HEK293 (cell line): Measurements from ENCODE around the gene BTBD6.

Experiments
- CTCF ChIA-PET: fragments of 350-600 bp; formaldehyde crosslinking; extraction: SDS; loops from one replicate; lab custom pipeline; 2021; ENCODE audit warnings: antibody characterized with exemption; lab: Yijun Ruan, JAX
- POLR2A ChIA-PET: fragments of 300-600 bp; formaldehyde crosslinking; extraction: SDS; loops from one replicate; lab custom pipeline; 2020; ENCODE audit warnings: antibody characterized with exemption, inconsistent platforms; lab: Yijun Ruan, JAX
- H3K27ac ChIP-seq: fragments of 200-500 bp; sonication (Bioruptor generic); 2 replicates; pipeline ENCODE4 v1.5.1; 2014; ENCODE audit warnings: low read depth, low read length, control low read depth, inconsistent platforms; ENCODE audit errors: extremely low read depth
- H3K36me3 ChIP-seq, 2 experiments: fragments of 200-500 bp in 1 of 2; sonication (Bioruptor generic) in 1 of 2; 1 replicate in 1 of 2; 2 replicates in 1 of 2; pipeline ENCODE4 v1.5.1; 2014 to 2017; ENCODE audit warnings: inconsistent platforms in 2 of 2, low read length in 2 of 2; ENCODE audit not compliant: control insufficient read depth in 2 of 2, insufficient read depth in 1 of 2
- H3K4me1 ChIP-seq: fragments of 200-500 bp; sonication (Bioruptor generic); 2 replicates; pipeline ENCODE4 v1.5.1; 2014; ENCODE audit warnings: mild to moderate bottlenecking, low read length, inconsistent platforms; ENCODE audit not compliant: control insufficient read depth, insufficient read depth
- H3K4me3 ChIP-seq: 2 replicates; pipeline ENCODE4 v1.5.1; 2011; ENCODE audit warnings: low read depth, mild to moderate bottlenecking, control low read depth, low read length, moderate library complexity
- H3K9me3 ChIP-seq: fragments of 200-500 bp; sonication (Bioruptor generic); 2 replicates; pipeline ENCODE4 v1.5.1; 2014; ENCODE audit warnings: low read depth, low read length, inconsistent platforms; ENCODE audit not compliant: control insufficient read depth, insufficient read depth
- HOXA7 ChIP-seq: sonication (generic); formaldehyde crosslinking; IDR thresholded peaks from 2 replicates; pipeline ENCODE4 v1.8.1; 2022; ENCODE audit warnings: missing genetic modification reagents, borderline replicate concordance
- INSM2 ChIP-seq: fragments of 450-650 bp; formaldehyde crosslinking; IDR thresholded peaks from 2 replicates; pipeline ENCODE4 v1.5.1; 2016; ENCODE audit warnings: missing biosample characterization, missing genetic modification characterization
- KLF16 ChIP-seq: fragments of 450-650 bp; formaldehyde crosslinking; IDR thresholded peaks from 2 replicates; pipeline ENCODE4 v1.5.1; 2017; ENCODE audit warnings: missing biosample characterization, missing genetic modification characterization
- OVOL3 ChIP-seq: fragments of 450-650 bp; formaldehyde crosslinking; IDR thresholded peaks from 2 replicates; pipeline ENCODE4 v1.5.1; 2016; ENCODE audit warnings: missing biosample characterization, missing genetic modification characterization
- SETDB1 ChIP-seq: IDR thresholded peaks from one replicate; pipeline ENCODE4 v1.6.1; 2017; ENCODE audit warnings: mild to moderate bottlenecking, low read length, moderate library complexity, mixed read lengths; ENCODE audit not compliant: insufficient read length
- ZNF121 ChIP-seq: fragments of 450-650 bp; formaldehyde crosslinking; IDR thresholded peaks from 2 replicates; pipeline ENCODE4 v1.5.1; 2016; ENCODE audit warnings: missing biosample characterization, missing genetic modification characterization
- ZNF148 ChIP-seq: fragments of 450-650 bp; formaldehyde crosslinking; IDR thresholded peaks from 2 replicates; pipeline ENCODE4 v1.5.0; 2017; ENCODE audit warnings: missing biosample characterization, missing genetic modification characterization, borderline replicate concordance
- ZNF174 ChIP-seq: fragments of 450-650 bp; formaldehyde crosslinking; IDR thresholded peaks from 2 replicates; pipeline ENCODE4 v1.5.0; 2017; ENCODE audit warnings: missing biosample characterization, mild to moderate bottlenecking, missing genetic modification characterization
- ZNF184 ChIP-seq: fragments of 450-650 bp; IDR thresholded peaks from 2 replicates; pipeline ENCODE4 v1.5.1; 2018; ENCODE audit warnings: missing biosample characterization, mild to moderate bottlenecking, missing genetic modification characterization
- ZNF350 ChIP-seq: fragments of 450-650 bp; formaldehyde crosslinking; IDR thresholded peaks from 2 replicates; pipeline ENCODE4 v1.5.0; 2017; ENCODE audit warnings: missing biosample characterization, mild to moderate bottlenecking, missing genetic modification characterization
- ZNF501 ChIP-seq: fragments of 450-650 bp; formaldehyde crosslinking; IDR thresholded peaks from 2 replicates; pipeline ENCODE4 v1.5.1; 2016; ENCODE audit warnings: missing biosample characterization, missing genetic modification characterization
- ZNF521 ChIP-seq: fragments of 450-650 bp; formaldehyde crosslinking; IDR thresholded peaks from 2 replicates; pipeline ENCODE4 v1.5.1; 2017; ENCODE audit warnings: missing biosample characterization, mild to moderate bottlenecking, missing genetic modification characterization
- ZNF626 ChIP-seq: fragments of 450-650 bp; sonication (Bioruptor Pico); formaldehyde crosslinking; IDR thresholded peaks from 2 replicates; pipeline ENCODE4 v1.5.1; 2018; ENCODE audit warnings: missing biosample characterization, missing genetic modification characterization, inconsistent platforms
- ZNF629 ChIP-seq: fragments of 450-650 bp; formaldehyde crosslinking; IDR thresholded peaks from 2 replicates; pipeline ENCODE4 v1.5.1; 2017; ENCODE audit warnings: missing biosample characterization, missing genetic modification characterization
- ZNF704 ChIP-seq: fragments of 450-650 bp; formaldehyde crosslinking; IDR thresholded peaks from 2 replicates; pipeline ENCODE4 v1.5.1; 2016; ENCODE audit warnings: missing biosample characterization, missing genetic modification characterization
- ZNF777 ChIP-seq: fragments of 450-650 bp; formaldehyde crosslinking; IDR thresholded peaks from 2 replicates; pipeline ENCODE4 v1.5.1; 2017; ENCODE audit warnings: missing biosample characterization, missing genetic modification characterization, borderline replicate concordance
- ZNF792 ChIP-seq: fragments of 450-650 bp; formaldehyde crosslinking; IDR thresholded peaks from 2 replicates; pipeline ENCODE4 v1.5.1; 2016; ENCODE audit warnings: missing biosample characterization, missing genetic modification characterization

Gene BTBD6

GRCh38 chr14:105200641-105201040 lies 47.7 kb upstream of the BTBD6 start:
- no peak overlapping the region for H3K4me3 ChIP-seq
- ChIA-PET POLR2A (interaction anchor here (0.6 kb wide), 1 partner anchor 436 kb away, joined by 6 read pairs; no protein-coding TSS in a partner anchor), CTCF (interaction anchor here (0.9 to 1.6 kb wide), 3 partner anchors 12 to 112 kb away, joined by 3 to 4 read pairs (median 3); no protein-coding TSS in a partner anchor)
- H3K9me3 ChIP-seq, result no peaks in the 10 kb centered on the region
- H3K4me1 ChIP-seq, result no peaks in the 10 kb centered on the region
- no peak for TF ChIP-seq ZNF704
- TF ChIP-seq KLF16 (tag by site-specific recombination), result no peak
- TF ChIP-seq, all 188 proteins: peak for 0
- Histone ChIP-seq H3K27ac (no peak overlapping the region), H3K36me3 (no peaks in the 10 kb centered on the region)

- ChIA-PET CTCF (interaction anchor here (0.5 to 4.0 kb wide), 9 partner anchors 11 to 161 kb away, joined by 3 to 23 read pairs (median 4); no protein-coding TSS in a partner anchor), POLR2A (interaction anchor here (0.6 kb wide), 2 partner anchors 138 to 437 kb away, joined by 3 to 6 read pairs; no protein-coding TSS in a partner anchor)
- Histone ChIP-seq H3K4me1 (no peaks in the 10 kb centered on the region), H3K9me3 (no peaks in the 10 kb centered on the region), H3K36me3 (no peaks in the 10 kb centered on the region), H3K27ac (no peak overlapping the region), H3K4me3 (no peak overlapping the region)
- TF ChIP-seq HOXA7 (CRISPR knock-in tag) (no peak), ZNF777 (no peak), ZNF148 (no peak), ZNF121 (tag by site-specific recombination) (no peak), ZNF626 (no peak), ZNF350 (tag by site-specific recombination) (no peak), ZNF501 (no peak), SETDB1 (no peak), ZNF521 (tag by site-specific recombination) (no peak), INSM2 (tag by site-specific recombination) (no peak), ZNF184 (tag by site-specific recombination) (no peak), ZNF792 (no peak), ZNF174 (tag by site-specific recombination) (no peak), ZNF629 (no peak), OVOL3 (tag by site-specific recombination) (no peak)
These were observed 47.0 kb upstream of the BTBD6 start for GRCh38 chr14:105201156-105201924.
